Astrocyte (in vitro differentiated cells and primary cell): ENCODE measurements around the gene HLA-DRB5. TPM values are rescaled to one million over a fixed set of nuclear protein-coding genes. Genes with fewer than 3 reads are reported as not detected.

ENCODE experiments used
- DNase-seq: peaks from one replicate; pipeline ENCODE4 v3.0.0-alpha.2; 2010; ENCODE audit warnings: low read depth
- FAIRE-seq: peaks from 2 replicates; lab custom pipeline; 2011; peaks lifted over from hg19 to GRCh38; lab: Jason Lieb, UNC
- H2AFZ ChIP-seq: 2 replicates; pipeline ENCODE4 v1.6.0; 2012; ENCODE audit warnings: low read depth, low read length, inconsistent platforms
- H3K27ac ChIP-seq: 2 replicates; pipeline ENCODE4 v1.5.1; 2011; ENCODE audit warnings: low read depth, low read length, inconsistent platforms
- H3K27me3 ChIP-seq: 2 replicates; pipeline ENCODE4 v1.6.0; 2011; ENCODE audit warnings: low read length, inconsistent platforms; ENCODE audit not compliant: insufficient read depth
- H3K36me3 ChIP-seq: 2 replicates; pipeline ENCODE4 v1.5.1; 2011; ENCODE audit warnings: low read length, inconsistent platforms; ENCODE audit not compliant: insufficient read depth
- H3K4me1 ChIP-seq: 2 replicates; pipeline ENCODE4 v1.5.1; 2011; ENCODE audit warnings: low read length, inconsistent platforms; ENCODE audit not compliant: insufficient read depth
- H3K4me2 ChIP-seq: 2 replicates; pipeline ENCODE4 v1.6.0; 2012; ENCODE audit warnings: low read length, inconsistent platforms
- H3K4me3 ChIP-seq: 2 replicates; pipeline ENCODE4 v1.5.1; 2011; ENCODE audit warnings: low read depth, mild to moderate bottlenecking, low read length, inconsistent platforms; ENCODE audit not compliant: insufficient read depth
- H3K79me2 ChIP-seq: 2 replicates; pipeline ENCODE4 v1.6.0; 2012; ENCODE audit warnings: mild to moderate bottlenecking, low read length, inconsistent platforms; ENCODE audit not compliant: insufficient read depth
- H3K9ac ChIP-seq: 2 replicates; pipeline ENCODE4 v1.6.0; 2012; ENCODE audit warnings: mild to moderate bottlenecking, low read length, inconsistent platforms
- H3K9me3 ChIP-seq: 2 replicates; pipeline ENCODE4 v1.5.1; 2012; ENCODE audit warnings: low read depth, mild to moderate bottlenecking, low read length, inconsistent platforms; ENCODE audit not compliant: insufficient read depth
- H4K20me1 ChIP-seq: 2 replicates; pipeline ENCODE4 v1.6.0; 2012; ENCODE audit warnings: low read length, inconsistent platforms; ENCODE audit not compliant: insufficient read depth
- H3K27ac Mint-ChIP-seq: one replicate; pipeline ENCODE4 v1.8.0; 2021; ENCODE audit warnings: mild to moderate bottlenecking, mixed read lengths; ENCODE audit not compliant: unreplicated experiment
- H3K27me3 Mint-ChIP-seq: one replicate; pipeline ENCODE4 v1.8.0; 2021; ENCODE audit warnings: low read depth, mixed read lengths; ENCODE audit not compliant: unreplicated experiment
- H3K36me3 Mint-ChIP-seq: one replicate; pipeline ENCODE4 v1.8.0; 2021; ENCODE audit warnings: low read depth, mixed read lengths; ENCODE audit not compliant: unreplicated experiment
- H3K4me1 Mint-ChIP-seq: one replicate; pipeline ENCODE4 v1.8.0; 2021; ENCODE audit warnings: low read depth, mixed read lengths; ENCODE audit not compliant: unreplicated experiment
- H3K4me3 Mint-ChIP-seq: one replicate; pipeline ENCODE4 v1.8.0; 2021; ENCODE audit warnings: mild to moderate bottlenecking, moderate library complexity, mixed read lengths; ENCODE audit not compliant: unreplicated experiment
- H3K9me3 Mint-ChIP-seq: one replicate; pipeline ENCODE4 v1.8.0; 2021; ENCODE audit warnings: mild to moderate bottlenecking, mixed read lengths; ENCODE audit not compliant: unreplicated experiment
- EZH2 ChIP-seq: IDR thresholded peaks from 2 replicates; pipeline ENCODE4 v1.6.1; 2012; ENCODE audit warnings: mild to moderate bottlenecking, low read length, inconsistent platforms; ENCODE audit not compliant: insufficient read depth
- total RNA-seq: library from RNA; stranded (reverse); gene quantifications from 2 replicates; pipeline ENCODE4 v1.2.1, GENCODE V29; 2021
- TF ChIP-seq, protein P1 (sequence below): IDR thresholded peaks from 2 replicates; pipeline ENCODE4 v1.5.1; 2011; ENCODE audit warnings: low read depth, mild to moderate bottlenecking, inconsistent platforms, low read length, moderate library complexity; ENCODE audit not compliant: insufficient read depth

Gene HLA-DRB5
- total RNA-seq, 1 donor from 2014 or later: not detected

DNA sequence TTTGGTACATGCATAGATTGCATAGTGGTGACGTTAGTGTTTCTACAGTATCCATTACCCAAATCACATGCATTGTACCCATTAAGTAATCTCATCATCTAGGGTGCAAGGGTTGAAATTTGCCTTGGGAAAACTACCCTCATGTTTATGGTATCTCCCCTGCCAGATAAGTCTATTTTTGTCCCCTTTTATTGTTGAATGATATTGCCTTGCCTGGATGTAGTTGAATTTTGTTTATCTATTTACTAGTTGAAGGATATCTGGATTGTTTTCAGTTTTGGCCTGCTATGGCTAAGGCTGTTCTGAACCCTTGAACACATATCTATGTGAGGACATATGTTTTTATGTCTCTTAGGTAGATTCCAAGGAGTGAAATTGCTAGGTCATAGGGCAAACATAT, 46.2 kb upstream of the HLA-DRB5 start:
- H4K20me1 ChIP-seq: no peaks in the 10 kb centered on the region
- TF ChIP-seq, protein P1, sequence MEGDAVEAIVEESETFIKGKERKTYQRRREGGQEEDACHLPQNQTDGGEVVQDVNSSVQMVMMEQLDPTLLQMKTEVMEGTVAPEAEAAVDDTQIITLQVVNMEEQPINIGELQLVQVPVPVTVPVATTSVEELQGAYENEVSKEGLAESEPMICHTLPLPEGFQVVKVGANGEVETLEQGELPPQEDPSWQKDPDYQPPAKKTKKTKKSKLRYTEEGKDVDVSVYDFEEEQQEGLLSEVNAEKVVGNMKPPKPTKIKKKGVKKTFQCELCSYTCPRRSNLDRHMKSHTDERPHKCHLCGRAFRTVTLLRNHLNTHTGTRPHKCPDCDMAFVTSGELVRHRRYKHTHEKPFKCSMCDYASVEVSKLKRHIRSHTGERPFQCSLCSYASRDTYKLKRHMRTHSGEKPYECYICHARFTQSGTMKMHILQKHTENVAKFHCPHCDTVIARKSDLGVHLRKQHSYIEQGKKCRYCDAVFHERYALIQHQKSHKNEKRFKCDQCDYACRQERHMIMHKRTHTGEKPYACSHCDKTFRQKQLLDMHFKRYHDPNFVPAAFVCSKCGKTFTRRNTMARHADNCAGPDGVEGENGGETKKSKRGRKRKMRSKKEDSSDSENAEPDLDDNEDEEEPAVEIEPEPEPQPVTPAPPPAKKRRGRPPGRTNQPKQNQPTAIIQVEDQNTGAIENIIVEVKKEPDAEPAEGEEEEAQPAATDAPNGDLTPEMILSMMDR: no peak
- TF ChIP-seq EZH2: no peak
- no peaks in the 10 kb centered on the region for H3K79me2 ChIP-seq
- H3K4me3 ChIP-seq: no peak overlapping the region
- FAIRE-seq: no peak
- peaks cover 11% of the 10 kb centered on the region for H3K27me3 Mint-ChIP-seq
- H3K27me3 ChIP-seq: no peaks in the 10 kb centered on the region
- H3K4me3 Mint-ChIP-seq: no peak overlapping the region
- no peaks in the 10 kb centered on the region for H3K36me3 ChIP-seq
- no peak overlapping the region for H3K27ac Mint-ChIP-seq
- H3K4me1 ChIP-seq: no peaks in the 10 kb centered on the region
- no peaks in the 10 kb centered on the region for H3K9me3 ChIP-seq
- no peaks in the 10 kb centered on the region for H3K36me3 Mint-ChIP-seq
- H3K9me3 Mint-ChIP-seq: no peaks in the 10 kb centered on the region
- no peak overlapping the region for H2AFZ ChIP-seq
- no peak overlapping the region for H3K4me2 ChIP-seq
- H3K4me1 Mint-ChIP-seq: no peaks in the 10 kb centered on the region
- DNase-seq: no peak
- H3K9ac ChIP-seq: no peak overlapping the region
- H3K27ac ChIP-seq: no peak overlapping the region

DNA sequence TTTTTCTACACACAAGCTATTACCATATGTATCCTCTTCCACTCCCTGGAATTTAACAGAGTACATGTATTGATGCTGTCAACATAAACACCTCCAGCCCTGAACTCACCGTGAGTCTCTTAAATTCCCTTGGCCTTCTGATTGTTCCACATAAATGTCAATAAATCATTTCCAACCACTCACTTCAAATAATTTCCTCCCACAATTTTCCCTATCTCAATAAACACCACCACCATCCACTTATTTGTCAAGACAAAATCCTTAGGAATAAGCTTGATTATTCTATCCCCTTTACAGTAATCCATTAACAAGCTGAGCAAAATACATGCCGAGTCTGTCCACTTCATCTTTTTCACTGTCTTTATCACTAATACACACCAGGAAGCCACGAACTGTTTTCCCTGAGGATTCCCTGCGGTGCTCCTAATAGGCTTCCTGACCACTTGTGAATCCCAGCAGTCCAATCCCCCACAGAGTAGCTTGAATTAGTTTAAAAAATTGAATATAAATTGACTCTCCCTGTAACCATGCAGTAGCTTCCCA, 40.3 kb upstream of the HLA-DRB5 start:
- Histone ChIP-seq H3K9me3 (no peaks in the 10 kb centered on the region), H3K9ac (no peak overlapping the region), H3K36me3 (no peaks in the 10 kb centered on the region), H2AFZ (no peak overlapping the region), H3K4me2 (no peak overlapping the region), H3K79me2 (no peaks in the 10 kb centered on the region), H3K27ac (no peak overlapping the region), H3K4me3 (no peak overlapping the region), H4K20me1 (no peaks in the 10 kb centered on the region), H3K4me1 (no peaks in the 10 kb centered on the region), H3K27me3 (no peaks in the 10 kb centered on the region)
- H3K27ac Mint-ChIP-seq: no peak overlapping the region
- FAIRE-seq (no peak), DNase-seq (no peak)
- H3K4me1 Mint-ChIP-seq: no peaks in the 10 kb centered on the region
- H3K4me3 Mint-ChIP-seq: no peak overlapping the region
- H3K36me3 Mint-ChIP-seq: peaks cover 2% of the 10 kb centered on the region
- H3K9me3 Mint-ChIP-seq: no peaks in the 10 kb centered on the region
- H3K27me3 Mint-ChIP-seq: peaks cover 3% of the 10 kb centered on the region
- TF ChIP-seq, protein P1: no peak
- TF ChIP-seq EZH2: no peak

GRCh38 chr6:32568561-32568960, 38.5 kb upstream of the HLA-DRB5 start:
- H3K27me3 Mint-ChIP-seq: peaks cover 5% of the 10 kb centered on the region
- FAIRE-seq: no peak

More at GRCh38 chr6:32568561-32568960, 38.5 kb upstream of the HLA-DRB5 start:
- H3K4me2 ChIP-seq: no peak overlapping the region
- H3K9me3 ChIP-seq: no peaks in the 10 kb centered on the region
- H3K27ac ChIP-seq: no peak overlapping the region
- H4K20me1 ChIP-seq: no peaks in the 10 kb centered on the region
- Mint-ChIP-seq H3K4me3 (no peak overlapping the region), H3K4me1 (no peaks in the 10 kb centered on the region), H3K27ac (no peak overlapping the region), H3K9me3 (no peaks in the 10 kb centered on the region), H3K36me3 (peaks cover 2% of the 10 kb centered on the region)
- no peak for DNase-seq
- no peaks in the 10 kb centered on the region for H3K36me3 ChIP-seq
- H3K4me1 ChIP-seq: no peaks in the 10 kb centered on the region
- H3K27me3 ChIP-seq: no peaks in the 10 kb centered on the region
- TF ChIP-seq EZH2: no peak
- no peaks in the 10 kb centered on the region for H3K79me2 ChIP-seq
- no peak overlapping the region for H3K4me3 ChIP-seq
- H2AFZ ChIP-seq: no peak overlapping the region
- H3K9ac ChIP-seq: no peak overlapping the region
